Activated CD4-positive, alpha-beta T cell treated with anti-CD3 and anti-CD28 coated beads, Interleukin-2, amount 50 U/mL, for 16 hours (primary cell): ENCODE measurements around the gene PALM.
"Not testable (repeated sequence)": the region's sequence is repeated elsewhere in the genome, so short reads cannot be mapped to it uniquely, and the experiment has no call there.

ENCODE experiments used
- DNase-seq: peaks from one replicate; pipeline ENCODE4 v3.0.0-alpha.2; 2020

PALM gene

GRCh38 chr19:709196-709964, 645 bp downstream of the PALM start:
- DNase-seq: no peak

- no peak for DNase-seq
Observed at GRCh38 chr19:709965-710571, 1.3 kb downstream of the PALM start.

- DNase-seq: no peak
Observed at GRCh38 chr19:710767-711166, 2.0 kb downstream of the PALM start.

- DNase-seq: no peak
Observed at GRCh38 chr19:711254-711653, 2.5 kb downstream of the PALM start.

- no peak for DNase-seq
Observed at GRCh38 chr19:715347-715746, 6.6 kb downstream of the PALM start.

GRCh38 chr19:718251-718951, 9.7 kb downstream of the PALM start:
- DNase-seq: no peak

- DNase-seq: no peak
Observed at GRCh38 chr19:718991-719512, 10.3 kb downstream of the PALM start.

GRCh38 chr19:719636-720344, 11.1 kb downstream of the PALM start:
- no peak for DNase-seq

- no peak for DNase-seq
Observed at GRCh38 chr19:720345-721160, 11.8 kb downstream of the PALM start.

GRCh38 chr19:722553-723101, 13.9 kb downstream of the PALM start:
- DNase-seq: no peak

- no peak for DNase-seq
Observed at GRCh38 chr19:723247-723646, 14.5 kb downstream of the PALM start.

GRCh38 chr19:723714-724113, 15.0 kb downstream of the PALM start:
- no peak for DNase-seq

GRCh38 chr19:725461-726089, 16.8 kb downstream of the PALM start:
- no peak for DNase-seq

- no peak for DNase-seq
Observed at GRCh38 chr19:726993-727956, 18.5 kb downstream of the PALM start.

- no peak for DNase-seq
Observed at GRCh38 chr19:728011-728410, 19.3 kb downstream of the PALM start.

- DNase-seq: not testable (repeated sequence)
Observed at GRCh38 chr19:729564-729963, 20.8 kb downstream of the PALM start.

GRCh38 chr19:729965-730668, 21.4 kb downstream of the PALM start:
- no peak for DNase-seq

GRCh38 chr19:731000-731399, 22.3 kb downstream of the PALM start:
- DNase-seq: no peak
